Tibial nerve (tissue), 4 donors: Measurements from ENCODE around the gene CST7. TPM values are rescaled to one million over a fixed set of nuclear protein-coding genes. Genes with fewer than 3 reads are reported as not detected.

ENCODE experiments used
- DNase-seq, 2 donors: peaks; one replicate each; pipeline ENCODE4 v3.0.0-alpha.2; 2019; ENCODE audit warnings: low spot score in 2 of 2
- H3K27ac ChIP-seq, 4 donors: fragments of 200-600 bp; sonication (generic) in 3 of 4; one replicate each; pipeline ENCODE4 v1.5.1; 2017 to 2019; ENCODE audit warnings: mild to moderate bottlenecking in 1 of 4
- H3K27me3 ChIP-seq, 2 donors: fragments of 200-600 bp; sonication (generic) in 1 of 2; one replicate each; pipeline versions ENCODE4 v1.5.1 to v1.6.0; 2017 to 2019
- H3K36me3 ChIP-seq, 3 donors: fragments of 200-600 bp; sonication (generic); one replicate each; pipeline ENCODE4 v1.5.1; 2018 to 2019
- H3K4me1 ChIP-seq, 4 donors: fragments of 200-600 bp; sonication (generic) in 3 of 4; one replicate each; pipeline ENCODE4 v1.5.1; 2017 to 2019
- H3K4me3 ChIP-seq, 4 donors: fragments of 200-600 bp; sonication (generic) in 3 of 4; one replicate each; pipeline ENCODE4 v1.5.1; 2017 to 2019; ENCODE audit warnings: mild to moderate bottlenecking in 1 of 4, moderate library complexity in 1 of 4
- H3K9me3 ChIP-seq, 4 donors: fragments of 200-600 bp; sonication (generic) in 3 of 4; one replicate each; pipeline ENCODE4 v1.5.1; 2017 to 2019
- CTCF ChIP-seq, 5 experiments: fragments of 200-600 bp in 3 of 5; fragments of 450-650 bp in 2 of 5; sonication (generic) in 3 of 5; IDR thresholded peaks; one replicate each; pipeline ENCODE4 v1.5.1; 2016 to 2019; ENCODE audit warnings: antibody characterized with exemption in 5 of 5, mild to moderate bottlenecking in 3 of 5, moderate library complexity in 2 of 5
- EP300 ChIP-seq, 2 donors: sonication (generic); formaldehyde crosslinking; IDR thresholded peaks; one replicate each; pipeline ENCODE4 v1.6.1; 2017; ENCODE audit warnings: antibody characterized with exemption in 2 of 2, mild to moderate bottlenecking in 1 of 2
- POLR2A ChIP-seq, 2 donors: fragments of 450-650 bp; IDR thresholded peaks; one replicate each; pipeline ENCODE4 v1.6.1; 2017; ENCODE audit warnings: antibody characterized with exemption in 2 of 2, mild to moderate bottlenecking in 2 of 2, moderate library complexity in 2 of 2
- WGBS, 2 donors: methylation state at CpG; one replicate each; pipeline ENCODE4 v1.1.5; 2018; 5-methylcytosine and 5-hydroxymethylcytosine counted together
- small RNA-seq: library from RNA; depleted of rRNA; stranded (forward); fragments of <200 nt; gene quantifications from one replicate; pipeline ENCODE3, GENCODE V24; 2016
- total RNA-seq, 4 donors: library from RNA; depleted of rRNA; stranded (reverse); fragments of >200 nt; gene quantifications; one replicate each; pipeline ENCODE4 v1.1.0, GENCODE V29; 2016

CST7 gene
- total RNA-seq, 4 donors from 2014 or later = 0.84 to 6.1 TPM; not detected in 2

- Histone ChIP-seq H3K9me3 (no peaks in the 10 kb centered on the region), H3K27ac (no peak overlapping the region), H3K27me3 (no peaks in the 10 kb centered on the region), H3K4me3 (no peak overlapping the region), H3K36me3 (peaks cover 4 to 97% (median 62%) of the 10 kb centered on the region in 3 donors), H3K4me1 (peaks cover 0 to 7% (median 0%) of the 10 kb centered on the region in 4 donors)
- TF ChIP-seq CTCF (IDR thresholded peaks at IDR 0.05) (no peak), EP300 (IDR thresholded peaks at IDR 0.05) (no peak), POLR2A (IDR thresholded peaks at IDR 0.05) (no peak)
- DNase-seq = no peak
- WGBS, 2 donors = 92 to 96% methylated on average over 11 of the region's 11 CpGs
Observed at GRCh38 chr20:25008388-25009217, 59.5 kb downstream of the CST7 start.

Small RNA genes within 50 kb of the gene (small RNA-seq; reads per million reads assigned to genes)
- not detected for gene RNU6-1257P

Other genes starting within 250 kb of the CST7 start
- 10 to 100 TPM; 45.3 to 83.1 (median 54.1) TPM for gene APMAP, start 43.5 kb downstream of the CST7 start, total RNA-seq
- 10 to 100 TPM; 38.5 to 55.5 (median 42.2) TPM for gene ACSS1, start 108.9 kb downstream of the CST7 start, total RNA-seq
- gene VSX1, start 132.9 kb downstream of the CST7 start, total RNA-seq = not detected
- gene ENTPD6, start 246.4 kb downstream of the CST7 start, total RNA-seq = 100 to 1,000 TPM in 1 of 4 donors, 10 to 100 TPM in 3; 62.2 to 114 (median 67.0) TPM